WTC11 (cell line): Measurements from ENCODE around the gene TADA2A.

ENCODE experiments used
- CTCF ChIP-seq: fragments of 200-600 bp; IDR thresholded peaks from 2 replicates; pipeline ENCODE4 v1.8.0; 2022; ENCODE audit warnings: antibody characterized with exemption
- E2F5 ChIP-seq: sonication (generic); formaldehyde crosslinking; IDR thresholded peaks from 2 replicates; pipeline ENCODE4 v1.8.1; 2022; ENCODE audit warnings: mild to moderate bottlenecking, moderate library complexity, missing genetic modification reagents
- PREB ChIP-seq: sonication (generic); formaldehyde crosslinking; IDR thresholded peaks from 2 replicates; pipeline ENCODE4 v1.8.1; 2022; ENCODE audit warnings: mild to moderate bottlenecking, missing genetic modification reagents, moderate library complexity, borderline replicate concordance
- STAT6 ChIP-seq: sonication (generic); formaldehyde crosslinking; conservative IDR thresholded peaks from 2 replicates; pipeline ENCODE4 v1.8.1; 2023; ENCODE audit warnings: mild to moderate bottlenecking, low read depth, missing genetic modification reagents, moderate library complexity

GRCh38 chr17:37480427-37480826 is 73.7 kb downstream of the TADA2A start:
- TF ChIP-seq PREB (CRISPR knock-in tag) (no peak), CTCF (no peak), STAT6 (no peak), E2F5 (CRISPR knock-in tag) (no peak)
